Femur (tissue), 1 donor: ENCODE data around the gene E2F3.

Source experiments
- DNase-seq: peaks from one replicate; pipeline ENCODE4 v3.0.0-alpha.2; 2017

E2F3 gene

DNA sequence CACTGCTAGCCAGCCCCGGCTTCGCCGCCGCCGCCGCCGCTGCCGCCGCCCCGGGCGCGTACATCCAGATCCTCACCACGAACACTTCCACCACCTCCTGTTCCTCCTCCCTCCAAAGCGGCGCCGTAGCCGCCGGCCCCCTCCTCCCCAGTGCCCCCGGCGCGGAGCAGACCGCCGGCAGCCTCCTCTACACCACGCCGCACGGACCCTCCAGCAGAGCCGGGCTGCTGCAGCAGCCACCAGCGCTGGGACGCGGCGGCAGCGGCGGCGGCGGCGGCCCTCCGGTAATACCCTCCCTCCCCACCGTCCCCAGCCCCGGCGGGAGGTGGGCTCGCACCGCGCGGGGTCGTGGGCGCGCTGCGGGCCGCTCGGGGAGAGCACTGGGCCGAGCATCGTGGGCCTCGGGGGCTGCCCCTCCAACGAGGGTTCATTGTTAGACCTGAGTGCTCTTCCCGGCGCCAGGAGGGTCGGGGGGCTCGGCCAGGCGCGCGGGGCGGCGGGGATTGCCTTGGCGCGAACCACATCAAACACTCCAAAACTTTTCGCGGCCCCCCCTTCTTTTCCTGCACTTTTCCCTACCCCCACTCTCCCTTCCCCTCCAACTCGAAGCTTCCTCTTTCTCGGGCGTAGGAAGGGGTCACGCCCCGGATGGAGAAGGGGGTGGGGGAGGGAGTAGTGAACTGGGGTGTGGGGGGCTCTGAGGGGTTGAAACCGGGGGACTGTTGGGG lies 827 bp downstream of the E2F3 start:
- peak; percentile 69 for DNase-seq

DNA sequence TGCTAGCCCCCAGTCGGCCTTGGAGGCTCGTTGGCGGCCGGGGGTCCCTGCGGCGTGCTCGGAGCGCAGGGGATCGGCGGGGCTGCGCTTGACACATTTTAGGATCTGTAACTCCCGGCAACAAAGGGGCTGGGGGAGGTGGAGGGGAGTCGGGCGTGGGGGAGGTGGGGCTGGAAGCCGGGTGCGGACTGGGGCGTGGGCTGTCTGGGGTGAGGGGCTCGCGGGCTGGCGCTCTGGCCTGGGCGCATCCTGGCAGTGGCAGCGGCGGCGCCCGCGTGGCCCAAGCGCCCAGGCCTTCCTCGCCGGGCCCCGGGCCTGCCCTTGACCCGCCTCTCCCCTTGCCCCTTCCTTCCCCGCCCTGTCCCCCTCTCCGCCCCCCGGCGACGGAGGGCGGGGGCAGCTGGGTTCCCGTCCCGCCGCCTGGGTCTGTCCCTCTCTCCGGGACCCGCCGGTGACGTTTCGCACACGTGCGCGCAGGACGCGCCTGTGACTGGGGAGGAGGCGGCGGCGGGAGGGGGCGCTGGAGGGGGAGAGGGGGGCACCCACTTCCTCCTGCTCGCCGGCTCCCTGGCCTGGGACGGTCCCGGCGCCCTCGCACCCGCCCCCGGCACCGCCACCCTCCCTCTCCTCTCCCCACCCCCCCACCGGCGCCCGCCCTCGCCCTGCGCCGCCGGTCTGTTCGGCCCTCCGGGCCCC lies 1.5 kb downstream of the E2F3 start:
- DNase-seq = peak; percentile 93

DNA sequence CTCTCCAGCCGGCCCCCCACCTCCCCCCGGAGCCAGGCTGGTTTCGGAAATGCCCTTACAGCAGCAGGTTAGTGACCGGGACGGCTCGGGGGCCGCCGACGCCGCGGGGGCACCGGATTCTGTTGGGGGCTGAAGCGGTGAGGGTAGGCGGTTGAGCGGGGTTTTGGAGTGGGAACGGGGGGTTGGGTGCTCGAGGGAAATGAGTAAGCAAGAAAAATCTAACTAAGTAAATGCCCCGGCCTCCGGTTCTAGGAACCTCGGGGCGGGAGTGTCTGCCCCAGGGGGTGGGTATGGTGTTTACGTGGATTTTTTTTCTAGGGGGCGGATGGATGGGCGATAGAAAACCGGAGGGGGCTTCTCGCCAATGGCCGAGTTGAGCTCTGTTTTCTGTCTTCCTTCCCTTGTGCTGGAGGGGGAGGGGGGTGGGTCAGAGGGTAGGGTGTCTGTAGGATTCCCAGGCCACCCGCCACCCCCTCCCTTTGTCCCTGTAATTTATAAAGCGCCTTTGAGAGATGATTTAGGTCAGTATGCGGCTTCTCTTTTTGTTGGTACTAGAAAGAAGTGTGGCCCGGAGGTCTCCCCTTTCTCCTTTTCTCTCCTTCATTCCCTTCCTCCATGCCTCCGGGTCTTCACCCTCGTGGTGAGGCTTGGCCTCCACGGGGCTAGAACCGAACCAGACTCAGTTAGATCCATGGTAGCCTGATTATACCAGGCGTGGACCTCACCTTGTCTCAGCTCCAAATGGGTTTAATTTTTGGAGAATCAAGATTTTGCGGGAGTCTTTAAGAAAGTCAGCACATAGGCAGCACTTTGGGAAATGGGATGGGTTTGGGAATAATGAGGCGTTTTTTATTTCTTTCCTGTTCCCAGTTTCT lies 2.3 kb downstream of the E2F3 start:
- no peak for DNase-seq

DNA sequence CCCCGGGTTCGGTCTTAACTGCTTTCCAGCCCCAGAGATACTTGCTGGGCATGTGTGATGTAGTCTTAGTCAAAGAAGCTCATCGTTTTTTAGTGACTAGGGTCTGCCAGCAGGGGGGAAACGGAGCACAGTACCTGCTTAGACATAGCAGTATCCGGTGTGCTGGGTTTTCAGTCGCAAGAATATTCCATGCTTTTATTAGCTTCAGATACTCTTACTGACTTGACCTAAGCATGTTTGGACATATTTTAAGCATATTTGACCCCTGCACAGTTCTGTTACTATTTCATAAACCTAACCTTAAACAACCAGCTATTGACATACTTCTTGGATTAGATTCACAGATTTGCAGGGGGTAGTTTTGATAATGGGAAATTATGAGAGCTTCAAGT lies 3.0 kb downstream of the E2F3 start:
- DNase-seq = peak; percentile 62

DNA sequence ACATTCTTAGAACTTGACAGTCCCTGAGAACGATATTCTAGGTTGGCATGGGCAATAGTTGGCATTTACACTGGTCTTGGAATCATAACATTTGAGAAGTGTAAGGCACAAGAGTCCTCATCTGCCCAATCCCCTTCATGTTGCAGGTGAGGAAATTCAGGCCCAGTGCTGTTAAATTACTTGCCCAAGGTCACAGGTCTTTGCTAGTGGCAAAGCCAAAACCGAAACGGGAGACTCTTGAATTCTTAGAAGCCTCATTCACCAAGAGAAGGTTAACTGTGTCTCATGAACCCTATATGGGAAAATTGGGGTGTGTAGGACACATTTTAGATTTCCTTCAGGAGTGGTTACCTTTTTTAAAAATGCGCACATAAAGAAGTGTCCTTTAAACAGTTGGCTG lies 7.2 kb downstream of the E2F3 start:
- DNase-seq = no peak

DNA sequence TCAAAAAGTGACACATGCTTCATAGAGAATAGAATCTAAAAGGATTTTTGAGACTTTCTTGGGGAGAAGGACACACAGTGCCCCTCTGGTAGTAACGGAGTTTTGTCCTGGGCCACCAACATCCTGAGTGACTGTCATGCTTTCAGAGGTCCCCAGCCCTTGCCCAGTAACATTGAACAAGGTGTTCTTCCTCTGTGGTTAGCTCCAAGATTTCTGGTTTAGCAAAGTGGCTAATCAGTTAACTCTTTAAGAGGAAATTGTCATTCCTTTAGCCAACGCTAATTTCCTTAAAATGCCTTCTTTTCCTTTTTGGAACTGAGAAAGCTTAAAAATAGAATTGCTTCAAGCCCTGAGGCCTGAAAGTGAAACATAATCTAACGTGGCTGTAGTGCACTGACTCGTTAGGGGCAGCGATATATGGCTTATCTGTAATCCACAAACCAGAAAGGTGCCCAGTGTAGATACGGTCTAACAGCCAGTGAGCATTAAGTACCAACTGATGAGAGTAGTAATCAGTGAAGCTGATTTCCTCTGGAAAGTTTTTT lies 7.8 kb downstream of the E2F3 start:
- no peak for DNase-seq

DNA sequence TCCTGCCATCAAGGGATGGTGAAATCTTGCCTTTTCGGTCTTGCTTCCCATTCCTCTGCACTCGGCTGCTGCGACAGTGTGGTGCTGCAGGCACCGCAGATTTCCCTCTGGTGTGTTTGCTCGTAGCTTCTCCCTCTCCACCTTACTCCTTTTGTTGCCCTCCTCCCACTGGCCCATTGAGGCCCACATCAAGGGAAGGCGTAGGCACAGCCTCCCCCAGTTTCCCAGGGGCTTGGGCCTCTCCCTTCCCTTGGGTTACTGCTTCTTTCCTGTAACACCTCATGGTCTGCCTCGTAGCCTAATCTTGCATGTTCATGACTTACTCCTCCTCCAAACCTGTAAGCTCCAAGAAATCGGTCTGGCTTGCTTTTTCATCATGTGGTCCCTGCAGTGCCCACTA lies 9.9 kb downstream of the E2F3 start:
- no peak for DNase-seq

DNA sequence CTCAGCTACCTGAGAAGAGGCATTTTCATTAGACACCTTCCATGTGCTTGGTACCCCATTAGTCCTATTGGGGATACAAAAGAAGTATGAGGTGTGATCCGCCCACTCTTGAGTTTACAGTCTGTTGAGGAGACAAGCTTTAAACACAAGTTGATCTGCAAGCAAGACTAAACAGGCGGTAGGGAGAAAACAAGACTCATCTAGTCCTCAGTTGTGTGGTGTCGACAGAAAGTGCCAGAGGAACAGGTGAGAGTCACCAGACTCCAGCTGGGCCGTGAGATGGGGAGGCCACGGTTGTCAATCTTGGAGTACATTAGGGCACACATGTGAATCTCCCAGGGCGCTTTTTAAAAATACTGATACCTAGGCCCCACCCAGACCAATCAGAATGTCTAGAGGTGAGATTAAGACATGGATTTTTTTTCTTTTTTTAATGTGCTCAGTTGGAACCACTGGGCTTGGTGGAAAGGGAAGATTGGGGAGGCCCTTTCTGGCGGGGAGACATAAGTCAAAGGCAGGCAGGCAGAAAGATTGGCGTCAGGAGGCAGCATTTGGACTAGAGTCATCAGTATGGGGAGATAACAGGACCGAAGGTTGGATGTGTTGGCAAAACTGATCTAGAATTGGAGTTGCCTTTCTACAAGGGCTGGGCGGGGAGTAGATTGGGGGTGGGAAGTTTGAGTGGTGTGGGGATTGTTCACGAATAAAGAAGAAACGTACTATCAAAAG lies 10.4 kb downstream of the E2F3 start:
- no peak for DNase-seq

DNA sequence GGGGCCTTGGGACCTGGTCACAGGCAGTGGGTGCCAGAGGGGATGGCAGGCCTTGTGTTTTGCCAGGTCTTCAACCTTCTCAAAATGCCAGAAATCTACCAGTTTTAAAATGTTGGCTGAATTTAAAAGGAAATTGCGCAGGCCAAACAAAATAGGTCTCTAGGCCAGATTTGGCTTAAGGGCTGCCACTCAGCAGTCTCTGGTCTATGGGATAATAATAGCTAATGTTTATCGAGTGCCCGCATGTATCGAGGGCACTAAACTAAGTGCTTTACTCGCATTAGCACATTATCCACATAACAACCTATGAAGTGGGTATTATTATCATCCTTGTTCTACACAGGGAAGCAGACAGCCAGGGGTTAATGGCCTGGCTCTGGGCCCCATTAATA lies 11.0 kb downstream of the E2F3 start:
- no peak for DNase-seq

DNA sequence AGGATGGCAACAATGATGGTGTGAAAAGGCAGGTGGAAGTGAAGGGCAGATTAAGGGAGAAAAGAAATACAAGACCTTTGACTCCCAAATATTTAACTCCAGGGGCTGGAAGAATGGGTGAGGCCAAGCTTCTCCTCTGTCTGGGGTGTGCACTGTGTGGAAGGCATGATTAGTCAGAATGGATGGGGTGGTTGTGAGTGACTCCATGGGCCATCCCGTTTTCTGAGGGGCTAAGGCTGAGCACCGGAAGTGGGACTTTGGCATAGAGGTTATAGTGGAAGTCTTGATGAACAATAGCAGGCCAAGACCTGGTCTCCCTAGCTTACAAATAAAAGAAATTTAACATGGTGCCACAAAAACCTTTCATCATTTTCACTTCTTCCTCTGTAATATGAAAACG lies 12.1 kb downstream of the E2F3 start:
- DNase-seq = no peak

DNA sequence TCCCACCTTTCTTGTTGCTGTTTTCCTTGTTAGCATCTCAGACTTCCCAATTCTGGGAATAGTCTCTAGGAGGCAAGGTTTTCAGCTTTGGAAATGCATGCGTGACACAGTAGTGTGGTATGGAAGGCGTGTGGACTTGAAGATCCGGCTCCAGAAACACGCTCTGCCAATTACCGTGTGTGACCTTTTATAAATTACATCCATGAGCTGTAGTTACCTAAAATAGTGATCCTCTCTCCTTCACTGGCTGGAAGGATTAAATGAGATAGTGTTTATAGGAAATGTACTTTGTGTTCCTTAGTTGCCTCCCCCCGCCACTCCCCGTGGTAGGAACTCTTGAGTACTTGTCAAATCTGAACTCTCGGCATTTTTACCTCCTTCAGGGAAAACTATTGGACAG lies 13.0 kb downstream of the E2F3 start:
- DNase-seq = no peak

DNA sequence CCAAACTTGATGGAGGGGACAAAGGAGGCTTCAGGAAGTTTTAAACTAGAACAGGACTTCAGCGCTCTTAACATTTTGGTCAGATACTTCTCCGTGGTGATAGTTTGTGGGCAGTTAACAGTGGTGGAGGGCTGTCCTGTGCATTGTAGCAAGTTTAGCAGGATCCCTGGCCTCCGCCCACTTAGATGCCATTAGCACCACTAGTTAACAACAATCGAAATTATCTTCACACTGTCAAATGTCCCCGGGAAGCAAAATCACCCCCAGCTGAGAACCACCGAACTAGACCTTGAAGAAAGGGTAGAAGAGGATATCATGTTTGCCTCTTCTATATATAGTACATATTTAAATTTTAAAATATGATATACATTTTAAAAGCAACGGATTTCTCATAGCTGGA lies 13.6 kb downstream of the E2F3 start:
- no peak for DNase-seq

DNA sequence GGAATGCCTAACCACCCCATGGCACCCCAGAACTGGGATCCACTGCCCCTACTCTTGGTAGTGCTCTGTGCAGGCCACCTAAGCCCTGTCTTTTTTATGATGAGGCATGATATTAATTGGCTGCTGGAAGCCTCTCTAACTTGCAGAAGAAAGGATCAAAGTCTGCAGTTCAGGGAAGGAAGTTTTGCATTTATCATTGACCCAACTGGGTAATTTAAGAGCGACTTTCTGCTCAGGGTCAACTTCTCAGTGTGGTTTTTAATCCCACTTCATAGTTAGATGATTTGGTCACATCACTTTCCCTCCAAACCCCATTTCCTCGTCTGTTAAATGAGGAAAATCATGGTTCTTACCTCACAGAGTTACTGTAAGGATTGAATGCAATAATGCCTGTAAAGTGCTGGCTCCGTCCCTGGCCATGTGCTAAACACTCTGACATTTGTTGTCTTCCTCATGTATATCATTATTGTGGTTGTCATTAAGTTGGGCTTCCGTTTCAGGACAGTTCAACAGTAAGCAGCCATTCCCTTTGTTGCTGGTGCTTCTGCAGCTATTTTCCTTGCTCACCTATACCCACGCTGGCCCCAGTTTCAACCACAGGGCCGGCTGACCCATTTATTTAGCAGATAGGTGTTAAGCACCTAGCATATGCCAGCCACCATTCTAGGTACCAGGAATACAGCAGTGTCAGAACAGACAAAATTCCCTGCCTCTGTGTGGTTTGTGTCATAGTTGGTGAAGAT lies 14.2 kb downstream of the E2F3 start:
- DNase-seq = no peak

DNA sequence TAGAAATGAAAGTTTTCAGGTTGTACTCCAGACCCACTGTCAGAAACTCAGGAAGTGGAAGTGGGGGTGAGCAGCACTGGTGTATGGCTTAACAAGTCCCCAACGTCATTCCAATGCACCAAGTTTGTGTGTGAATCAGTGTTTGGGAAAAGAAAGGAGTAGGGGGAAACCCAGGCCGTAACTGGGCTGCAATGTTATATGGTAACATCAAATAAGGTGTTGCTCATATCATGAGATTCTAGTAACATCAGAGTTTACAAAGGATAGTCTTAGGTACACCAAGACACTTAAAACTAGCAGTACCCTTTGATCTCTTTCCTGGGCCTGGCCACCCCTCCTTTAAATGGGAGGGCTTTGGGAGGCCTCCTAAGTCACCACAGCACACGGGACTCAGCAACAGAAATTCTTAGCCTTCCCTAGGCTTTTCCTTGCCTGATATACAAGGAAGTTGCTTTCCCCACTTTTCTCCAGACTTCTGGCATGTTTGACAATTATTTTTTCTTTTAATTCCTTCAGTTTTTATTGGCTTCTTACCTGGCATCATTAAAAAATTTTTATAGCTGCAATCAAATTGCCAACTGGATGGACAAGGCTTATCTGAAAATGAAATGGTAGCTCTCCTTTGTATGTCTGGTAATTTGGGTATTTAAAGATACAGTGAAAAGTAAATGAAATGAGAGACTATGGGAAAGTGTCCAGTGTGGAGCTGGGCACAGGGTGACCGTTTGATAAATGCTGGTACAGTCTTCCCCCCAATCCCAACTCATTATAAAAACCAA lies 15.1 kb downstream of the E2F3 start:
- no peak for DNase-seq

DNA sequence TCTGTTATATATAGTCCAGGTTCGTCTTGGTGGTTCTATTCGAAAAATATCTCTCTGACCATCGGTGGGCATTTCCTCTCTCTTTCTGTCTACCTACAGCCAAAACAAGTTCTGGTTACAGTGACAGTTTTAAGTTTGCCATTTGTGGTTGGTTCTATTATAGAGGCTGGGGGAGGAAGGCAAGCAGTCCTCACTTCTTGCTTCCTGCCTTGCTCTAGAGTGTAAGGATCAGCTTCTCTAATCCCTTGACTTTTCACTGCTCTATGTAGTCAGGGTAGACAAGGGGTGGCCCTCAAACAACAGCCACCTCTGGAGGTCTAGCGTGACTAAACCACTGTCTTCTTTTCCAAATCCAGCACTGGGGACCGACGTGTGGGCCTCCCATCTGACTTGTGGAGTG lies 16.1 kb downstream of the E2F3 start:
- DNase-seq = no peak

DNA sequence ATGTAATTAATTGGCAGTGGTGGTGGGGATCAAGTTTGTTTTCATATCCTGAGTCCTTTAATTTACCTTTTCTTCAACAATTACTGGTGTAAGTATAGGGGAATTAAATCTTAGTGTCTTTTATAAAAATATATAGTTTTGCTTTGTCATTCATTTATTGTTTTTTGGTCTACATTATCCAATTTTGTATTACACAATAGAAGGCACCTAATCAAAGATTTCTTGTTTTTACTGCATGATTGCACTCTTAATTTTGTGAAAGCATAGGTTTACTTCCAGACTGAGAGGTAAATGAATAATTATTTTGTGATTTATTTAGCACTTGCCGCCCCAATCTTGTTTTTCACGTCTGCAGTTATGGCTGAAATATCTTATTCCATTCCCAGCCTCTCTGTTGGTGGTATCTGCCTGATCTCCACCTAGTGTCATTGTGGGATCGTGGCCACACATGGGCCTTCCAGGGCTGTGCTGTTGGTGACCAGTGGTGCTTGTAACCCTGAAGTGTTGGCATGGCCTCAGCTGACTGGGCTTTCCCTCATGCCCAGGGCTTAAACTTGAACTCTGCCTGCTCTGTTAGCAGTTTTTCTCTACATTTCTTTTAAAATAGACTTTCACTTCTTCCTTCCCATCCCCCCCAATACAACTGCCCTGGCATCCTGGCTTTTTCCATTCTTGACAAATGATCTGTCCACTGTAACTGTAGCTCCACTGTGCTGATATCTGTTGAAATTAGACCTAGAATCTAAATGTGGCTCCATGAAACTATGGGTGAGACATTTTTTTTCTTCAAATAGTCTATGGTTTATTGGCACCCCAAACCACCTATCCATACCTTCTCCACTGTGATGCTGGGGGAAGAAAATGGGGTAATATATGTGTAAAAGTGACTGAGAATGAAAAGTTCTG lies 24.8 kb downstream of the E2F3 start:
- no peak for DNase-seq

DNA sequence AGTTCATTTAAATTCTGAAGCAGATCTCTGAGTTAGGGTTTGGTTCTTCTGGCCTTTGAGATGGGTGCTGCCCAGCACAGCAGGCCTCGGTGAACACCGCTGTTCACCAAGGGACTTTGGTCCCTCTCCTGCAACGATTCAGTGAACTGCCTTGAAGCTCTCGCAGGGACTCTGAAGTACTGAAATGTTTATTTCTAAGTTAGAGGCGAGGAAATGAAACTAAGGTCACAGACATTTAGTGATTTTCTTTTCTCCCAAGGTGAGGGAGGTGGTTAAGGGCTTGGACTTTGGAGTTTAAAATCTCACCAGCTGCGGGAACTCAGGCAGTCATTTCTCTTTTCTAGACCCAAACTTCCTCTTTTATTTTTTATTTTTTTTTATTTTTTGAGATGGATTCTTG lies 26.2 kb downstream of the E2F3 start:
- DNase-seq = no peak

DNA sequence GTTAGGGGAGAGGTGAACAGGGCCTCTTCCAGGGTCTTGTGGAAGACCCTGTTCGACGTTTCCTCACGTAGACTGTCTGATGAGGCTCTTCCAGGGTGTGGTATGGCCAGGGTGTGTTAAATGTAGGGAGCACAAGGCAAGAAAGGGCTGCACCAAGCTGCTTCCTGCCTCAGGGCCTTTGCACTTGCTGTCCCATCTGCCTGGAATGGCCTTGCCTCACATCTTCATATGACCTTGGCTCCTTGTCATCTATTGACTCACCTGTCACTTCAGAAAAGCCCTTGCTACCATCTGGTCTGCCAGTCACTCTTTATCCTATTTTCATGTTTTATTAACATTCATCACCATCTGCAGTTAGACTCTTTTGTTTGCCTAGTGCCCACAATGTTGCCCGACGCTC lies 31.0 kb downstream of the E2F3 start:
- no peak for DNase-seq

DNA sequence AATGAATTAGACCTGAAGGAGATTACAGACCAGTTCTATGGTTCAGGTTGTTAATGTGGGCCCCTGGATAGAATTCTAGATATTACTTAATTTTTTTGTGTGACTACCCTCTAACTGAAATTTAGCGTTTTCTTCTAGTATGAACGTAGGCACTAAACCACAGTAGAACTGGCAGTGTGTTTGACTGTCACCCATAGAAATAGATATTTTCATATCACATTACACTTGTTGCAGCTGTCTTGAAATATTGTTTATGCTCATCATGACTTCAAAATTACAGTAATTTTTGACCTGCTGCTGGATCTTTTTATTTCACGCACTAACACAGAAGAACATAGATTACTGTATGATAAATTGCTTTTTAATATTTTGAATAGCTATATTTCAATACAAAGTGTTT lies 31.6 kb downstream of the E2F3 start:
- DNase-seq = no peak

DNA sequence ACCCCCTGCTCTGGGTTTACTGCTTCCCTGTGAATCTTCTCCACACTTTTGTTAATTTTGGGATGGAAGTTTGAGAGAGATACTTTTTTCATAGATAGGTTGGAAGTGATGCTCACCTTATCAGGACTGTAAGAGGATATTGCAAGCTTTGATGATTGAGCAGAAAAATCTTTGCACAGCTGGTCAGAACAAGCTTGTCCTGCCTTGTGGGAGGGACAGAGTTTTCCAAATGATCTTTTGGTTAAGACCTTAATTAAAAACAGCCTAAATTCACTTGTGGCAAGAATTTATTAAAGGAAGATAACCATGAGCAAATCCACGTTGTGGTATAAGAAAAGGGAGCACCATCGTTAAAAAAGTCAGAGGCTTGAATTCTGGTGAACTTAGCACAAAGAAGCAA lies 32.2 kb downstream of the E2F3 start:
- no peak for DNase-seq
